ENCODE measurements around the gene ENTPD6. TPM values are rescaled to one million over a fixed set of nuclear protein-coding genes. Genes with fewer than 3 reads are reported as not detected.
"Not testable (repeated sequence)": the region's sequence is repeated elsewhere in the genome, so short reads cannot be mapped to it uniquely, and the experiment has no call there.

ENTPD6 gene
- polyA plus RNA-seq, 4 donors = 84.1 to 242 (median 140) TPM

GRCh38 chr20:25160467-25160866 is 35.0 kb upstream of the ENTPD6 start:
- peaks cover 0 to 3% (median 0%) of the 10 kb centered on the region in 3 donors for H3K27me3 ChIP-seq (ENCODE audit: control insufficient read depth in 3 of 3, insufficient read depth in 3 of 3, low read length in 3 of 3)
- FAIRE-seq = no peak
- H3K4me3 ChIP-seq (ENCODE audit: low read depth in 1 of 3, low read length in 3 of 3) = no peak overlapping the region
- H3K27ac ChIP-seq (ENCODE audit: low read depth in 1 of 3, low read length in 2 of 3) = no peak overlapping the region
- no peak for DNase-seq
- no peaks in the 10 kb centered on the region for H3K4me1 ChIP-seq (ENCODE audit: control insufficient read depth in 3 of 3, insufficient read depth in 2 of 3, low read depth in 1 of 3, low read length in 2 of 3)
- 33 to 45% (median 41%) methylated on average over 3 of the region's 3 CpGs for WGBS, 3 donors
- H3K9me3 ChIP-seq (ENCODE audit: control insufficient read depth in 2 of 2, insufficient read depth in 1 of 2, low read depth in 1 of 2, low read length in 1 of 2) = peaks cover 0 to under 1% of the 10 kb centered on the region in 2 donors
- H3K36me3 ChIP-seq (ENCODE audit: control insufficient read depth in 3 of 3, insufficient read depth in 2 of 3, low read depth in 1 of 3, low read length in 3 of 3) = no peaks in the 10 kb centered on the region

GRCh38 chr20:25160897-25161296 is 34.6 kb upstream of the ENTPD6 start:
- H3K4me3 ChIP-seq (ENCODE audit: low read depth in 1 of 3, low read length in 3 of 3) = no peak overlapping the region
- DNase-seq (no peak), FAIRE-seq (no peak)
- H3K9me3 ChIP-seq (ENCODE audit: control insufficient read depth in 2 of 2, insufficient read depth in 1 of 2, low read depth in 1 of 2, low read length in 1 of 2) = peaks cover 0 to 5% of the 10 kb centered on the region in 2 donors
- no peak overlapping the region for H3K27ac ChIP-seq (ENCODE audit: low read depth in 1 of 3, low read length in 2 of 3)
- H3K36me3 ChIP-seq (ENCODE audit: control insufficient read depth in 3 of 3, insufficient read depth in 2 of 3, low read depth in 1 of 3, low read length in 3 of 3) = no peaks in the 10 kb centered on the region
- peaks cover 0 to 3% (median 0%) of the 10 kb centered on the region in 3 donors for H3K27me3 ChIP-seq (ENCODE audit: control insufficient read depth in 3 of 3, insufficient read depth in 3 of 3, low read length in 3 of 3)
- H3K4me1 ChIP-seq (ENCODE audit: control insufficient read depth in 3 of 3, insufficient read depth in 2 of 3, low read depth in 1 of 3, low read length in 2 of 3) = no peaks in the 10 kb centered on the region
- WGBS, 3 donors = 56 to 66% (median 63%) methylated on average over 3 of the region's 3 CpGs

- no peak for DNase-seq
- Histone ChIP-seq H3K4me3 (ENCODE audit: low read depth in 1 of 3, low read length in 3 of 3) (no peak overlapping the region), H3K27me3 (ENCODE audit: control insufficient read depth in 3 of 3, insufficient read depth in 3 of 3, low read length in 3 of 3) (peaks cover 0 to 3% (median 0%) of the 10 kb centered on the region in 3 donors), H3K27ac (ENCODE audit: low read depth in 1 of 3, low read length in 2 of 3) (no peak overlapping the region), H3K4me1 (ENCODE audit: control insufficient read depth in 3 of 3, insufficient read depth in 2 of 3, low read depth in 1 of 3, low read length in 2 of 3) (no peaks in the 10 kb centered on the region), H3K36me3 (ENCODE audit: control insufficient read depth in 3 of 3, insufficient read depth in 2 of 3, low read depth in 1 of 3, low read length in 3 of 3) (no peaks in the 10 kb centered on the region), H3K9me3 (ENCODE audit: control insufficient read depth in 2 of 2, insufficient read depth in 1 of 2, low read depth in 1 of 2, low read length in 1 of 2) (peaks cover 0 to 5% of the 10 kb centered on the region in 2 donors)
- FAIRE-seq = no peak
These were observed 30.4 kb upstream of the ENTPD6 start for GRCh38 chr20:25165128-25165527.

- not testable (repeated sequence) for H3K27ac ChIP-seq (ENCODE audit: low read depth in 1 of 3, low read length in 2 of 3); FAIRE-seq; H3K4me1 ChIP-seq (ENCODE audit: control insufficient read depth in 3 of 3, insufficient read depth in 2 of 3, low read depth in 1 of 3, low read length in 2 of 3); H3K27me3 ChIP-seq (ENCODE audit: control insufficient read depth in 3 of 3, insufficient read depth in 3 of 3, low read length in 3 of 3); H3K9me3 ChIP-seq (ENCODE audit: control insufficient read depth in 2 of 2, insufficient read depth in 1 of 2, low read depth in 1 of 2, low read length in 1 of 2); DNase-seq; H3K36me3 ChIP-seq (ENCODE audit: control insufficient read depth in 3 of 3, insufficient read depth in 2 of 3, low read depth in 1 of 3, low read length in 3 of 3); H3K4me3 ChIP-seq (ENCODE audit: low read depth in 1 of 3, low read length in 3 of 3)
- 27 to 42% (median 31%) methylated on average over 2 of the region's 2 CpGs for whole genome bisulfite sequencing, 3 donors
These were observed 29.3 kb upstream of the ENTPD6 start for GRCh38 chr20:25166105-25166782.

- Histone ChIP-seq H3K36me3 (ENCODE audit: control insufficient read depth in 3 of 3, insufficient read depth in 2 of 3, low read depth in 1 of 3, low read length in 3 of 3) (no peaks in the 10 kb centered on the region), H3K27ac (ENCODE audit: low read depth in 1 of 3, low read length in 2 of 3) (no peak overlapping the region), H3K27me3 (ENCODE audit: control insufficient read depth in 3 of 3, insufficient read depth in 3 of 3, low read length in 3 of 3) (no peaks in the 10 kb centered on the region), H3K4me1 (ENCODE audit: control insufficient read depth in 3 of 3, insufficient read depth in 2 of 3, low read depth in 1 of 3, low read length in 2 of 3) (no peaks in the 10 kb centered on the region), H3K4me3 (ENCODE audit: low read depth in 1 of 3, low read length in 3 of 3) (no peak overlapping the region), H3K9me3 (ENCODE audit: control insufficient read depth in 2 of 2, insufficient read depth in 1 of 2, low read depth in 1 of 2, low read length in 1 of 2) (peaks cover 0 to 3% of the 10 kb centered on the region in 2 donors)
- WGBS, 3 donors = 21 to 42% (median 26%) methylated on average over 2 of the region's 2 CpGs
- FAIRE-seq (no peak), DNase-seq (peak in 1 of 2 donors; percentile 38)
These were observed 22.2 kb upstream of the ENTPD6 start for GRCh38 chr20:25173321-25173720.

GRCh38 chr20:25173886-25174308 is 21.6 kb upstream of the ENTPD6 start:
- no peak for FAIRE-seq
- peak in 1 of 2 donors; percentile 88 for DNase-seq
- H3K4me1 ChIP-seq (ENCODE audit: control insufficient read depth in 3 of 3, insufficient read depth in 2 of 3, low read depth in 1 of 3, low read length in 2 of 3) = no peaks in the 10 kb centered on the region
- H3K9me3 ChIP-seq (ENCODE audit: control insufficient read depth in 2 of 2, insufficient read depth in 1 of 2, low read depth in 1 of 2, low read length in 1 of 2) = peaks cover 0 to 3% of the 10 kb centered on the region in 2 donors
- no peak overlapping the region for H3K4me3 ChIP-seq (ENCODE audit: low read depth in 1 of 3, low read length in 3 of 3)
- H3K27ac ChIP-seq (ENCODE audit: low read depth in 1 of 3, low read length in 2 of 3) = no peak overlapping the region
- no peaks in the 10 kb centered on the region for H3K27me3 ChIP-seq (ENCODE audit: control insufficient read depth in 3 of 3, insufficient read depth in 3 of 3, low read length in 3 of 3)
- H3K36me3 ChIP-seq (ENCODE audit: control insufficient read depth in 3 of 3, insufficient read depth in 2 of 3, low read depth in 1 of 3, low read length in 3 of 3) = no peaks in the 10 kb centered on the region

- no peak overlapping the region for H3K4me3 ChIP-seq (ENCODE audit: low read depth in 1 of 3, low read length in 3 of 3)
- H3K27ac ChIP-seq (ENCODE audit: low read depth in 1 of 3, low read length in 2 of 3) = no peak overlapping the region
- H3K36me3 ChIP-seq (ENCODE audit: control insufficient read depth in 3 of 3, insufficient read depth in 2 of 3, low read depth in 1 of 3, low read length in 3 of 3) = no peaks in the 10 kb centered on the region
- H3K9me3 ChIP-seq (ENCODE audit: control insufficient read depth in 2 of 2, insufficient read depth in 1 of 2, low read depth in 1 of 2, low read length in 1 of 2) = peaks cover 0 to 3% of the 10 kb centered on the region in 2 donors
- 65 to 79% (median 79%) methylated on average over 3 of the region's 3 CpGs for WGBS, 3 donors
- DNase-seq (no peak), FAIRE-seq (no peak)
- no peaks in the 10 kb centered on the region for H3K4me1 ChIP-seq (ENCODE audit: control insufficient read depth in 3 of 3, insufficient read depth in 2 of 3, low read depth in 1 of 3, low read length in 2 of 3)
- no peaks in the 10 kb centered on the region for H3K27me3 ChIP-seq (ENCODE audit: control insufficient read depth in 3 of 3, insufficient read depth in 3 of 3, low read length in 3 of 3)
These were observed 19.3 kb upstream of the ENTPD6 start for GRCh38 chr20:25176184-25176583.

- FAIRE-seq (no peak), DNase-seq (no peak)
- no peak overlapping the region for H3K4me3 ChIP-seq (ENCODE audit: low read depth in 1 of 3, low read length in 3 of 3)
- H3K4me1 ChIP-seq (ENCODE audit: control insufficient read depth in 3 of 3, insufficient read depth in 2 of 3, low read depth in 1 of 3, low read length in 2 of 3) = no peaks in the 10 kb centered on the region
- H3K36me3 ChIP-seq (ENCODE audit: control insufficient read depth in 3 of 3, insufficient read depth in 2 of 3, low read depth in 1 of 3, low read length in 3 of 3) = no peaks in the 10 kb centered on the region
- WGBS, 3 donors = 70 to 89% (median 86%) methylated on average over 2 of the region's 2 CpGs
- H3K27ac ChIP-seq (ENCODE audit: low read depth in 1 of 3, low read length in 2 of 3) = no peak overlapping the region
- H3K9me3 ChIP-seq (ENCODE audit: control insufficient read depth in 2 of 2, insufficient read depth in 1 of 2, low read depth in 1 of 2, low read length in 1 of 2) = peaks cover 0 to 3% of the 10 kb centered on the region in 2 donors
- H3K27me3 ChIP-seq (ENCODE audit: control insufficient read depth in 3 of 3, insufficient read depth in 3 of 3, low read length in 3 of 3) = no peaks in the 10 kb centered on the region
These were observed 17.6 kb upstream of the ENTPD6 start for GRCh38 chr20:25177890-25178321.
